GM19397 (cell line): ENCODE data around the gene CCDC69.
"Not testable (repeated sequence)": the region's sequence is repeated elsewhere in the genome, so short reads cannot be mapped to it uniquely, and the experiment has no call there.

Experiments
- ATAC-seq: cut with Tn5 transposase; IDR thresholded peaks from one replicate; pipeline ENCODE4 v1.9.1; 2021; ENCODE audit warnings: mild to moderate bottlenecking, moderate library complexity; ENCODE audit not compliant: unreplicated experiment

The CCDC69 gene

DNA sequence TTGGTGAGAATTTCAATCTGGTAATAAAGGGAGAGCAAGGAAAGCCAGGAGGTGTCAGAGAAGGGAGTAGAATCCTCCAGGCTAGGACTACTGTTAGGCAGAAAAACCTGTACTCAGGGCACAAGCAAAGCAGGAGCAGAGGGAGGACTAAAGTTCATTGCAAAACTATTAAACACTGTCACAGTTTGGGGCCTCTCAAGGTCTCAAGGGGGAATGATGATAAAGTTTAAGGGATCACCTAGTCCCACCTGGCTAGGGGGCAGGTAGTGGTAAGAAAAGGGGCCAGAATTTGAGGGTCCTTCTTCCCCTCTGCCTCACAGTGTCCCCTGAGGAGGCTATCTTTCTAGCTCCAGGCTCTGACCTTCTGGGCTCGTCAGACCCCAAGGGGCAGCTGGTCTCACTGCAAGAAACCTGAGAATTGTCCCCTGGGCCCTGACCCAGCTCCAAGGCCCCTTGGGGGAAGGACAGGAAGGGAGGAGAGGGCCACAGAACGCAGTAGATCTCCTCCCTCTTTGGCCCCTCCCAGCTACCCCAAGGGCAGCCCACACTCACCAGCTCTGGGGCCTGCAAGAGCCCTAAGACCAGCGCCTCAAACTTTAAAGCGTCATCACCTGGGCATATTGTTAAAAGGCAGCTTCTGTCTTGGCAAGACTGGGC lies 974 bp downstream of the CCDC69 start:
- peak; percentile 66 for ATAC-seq

DNA sequence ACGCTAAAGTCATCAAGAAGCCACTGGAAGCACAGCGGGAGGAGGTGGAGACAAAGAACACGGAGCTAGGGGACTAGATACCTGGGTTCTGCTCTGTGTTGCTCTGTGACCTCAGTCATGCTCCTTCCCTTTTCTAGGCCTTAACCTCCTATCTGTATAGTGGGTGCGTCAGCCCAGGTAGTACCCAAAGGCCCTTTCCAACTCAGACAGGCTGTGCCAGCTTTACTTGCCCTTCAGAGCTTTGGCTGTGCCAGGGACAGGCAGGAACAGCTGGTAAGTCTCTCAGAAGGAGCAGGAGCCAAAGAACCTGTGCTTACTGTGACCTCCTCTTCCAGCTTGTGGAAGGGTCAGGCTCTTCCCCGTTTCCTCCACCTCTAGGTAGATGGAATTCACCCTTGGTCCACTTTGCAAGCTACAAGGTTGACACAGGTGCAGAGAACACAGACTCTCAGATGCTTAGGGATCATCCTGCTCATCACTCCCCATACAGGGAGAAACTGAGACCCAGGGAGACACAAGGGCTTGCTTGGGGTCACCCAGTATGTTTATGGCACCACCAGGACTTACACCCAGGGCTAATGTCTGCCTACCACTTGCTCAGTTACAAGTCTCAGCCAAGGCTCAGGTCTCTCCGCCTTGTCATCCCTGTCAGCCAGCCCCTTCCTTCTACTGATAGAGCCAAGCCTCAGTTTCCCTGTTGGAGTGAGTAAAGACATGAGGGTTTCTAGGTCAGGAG lies 1.7 kb downstream of the CCDC69 start:
- no peak for ATAC-seq

DNA sequence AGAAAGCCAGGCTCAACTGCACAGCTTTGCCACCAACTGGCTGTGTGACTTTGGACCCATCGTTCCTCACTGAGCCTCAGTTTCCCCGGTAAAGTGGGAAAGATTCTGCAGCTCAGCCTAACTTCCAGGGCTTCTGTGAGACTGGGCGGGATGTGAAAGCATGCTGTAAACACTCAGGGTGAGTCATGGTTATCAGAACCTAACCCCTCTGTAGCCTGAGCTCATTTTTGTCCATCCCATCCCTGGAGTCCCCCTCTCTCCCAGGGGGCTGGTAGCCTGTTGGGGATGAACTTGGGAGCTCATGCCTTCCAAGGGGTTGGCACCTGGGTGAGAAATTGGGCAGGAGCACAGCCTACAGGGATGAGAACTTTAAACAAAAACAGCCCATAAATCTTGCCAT lies 2.3 kb downstream of the CCDC69 start:
- ATAC-seq = no peak

DNA sequence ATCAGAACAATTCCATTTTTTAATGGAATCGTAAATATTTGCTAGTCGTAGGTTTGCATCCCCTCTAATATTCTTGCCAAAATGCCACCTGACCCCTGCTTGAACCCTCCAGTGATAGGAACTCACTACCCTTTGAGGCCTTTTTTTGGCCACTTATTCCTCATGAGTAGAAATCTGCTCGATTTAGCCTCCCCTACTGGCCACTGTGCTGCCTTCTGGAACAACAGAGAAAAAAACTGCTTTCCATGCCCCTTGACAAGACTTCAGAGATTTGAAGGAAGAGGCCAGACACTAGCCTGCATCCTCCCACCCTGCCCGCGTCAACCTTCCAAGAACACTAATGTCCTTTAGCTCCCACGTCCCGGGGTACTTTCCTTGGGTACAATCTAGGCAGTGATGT lies 4.1 kb downstream of the CCDC69 start:
- ATAC-seq = no peak

DNA sequence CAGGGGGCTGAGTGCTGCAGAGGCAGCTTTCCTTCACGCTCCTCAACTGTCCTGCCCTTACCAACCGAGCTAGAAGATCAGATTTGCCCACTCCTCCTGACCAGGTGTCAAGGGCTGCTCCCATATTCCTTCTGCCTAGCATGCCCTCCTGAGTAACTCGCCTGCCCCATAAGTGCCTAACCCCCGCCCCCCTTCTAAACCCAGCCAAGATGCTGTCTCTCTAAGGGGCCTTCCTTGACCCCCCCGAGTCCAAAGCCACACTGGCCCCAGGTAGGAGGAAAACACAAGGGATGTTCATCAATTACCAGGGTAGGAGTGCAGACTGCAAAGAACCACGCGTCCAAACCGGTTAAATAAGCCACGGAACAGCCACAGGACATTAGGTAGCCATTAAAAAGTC lies 4.8 kb downstream of the CCDC69 start:
- no peak for ATAC-seq

DNA sequence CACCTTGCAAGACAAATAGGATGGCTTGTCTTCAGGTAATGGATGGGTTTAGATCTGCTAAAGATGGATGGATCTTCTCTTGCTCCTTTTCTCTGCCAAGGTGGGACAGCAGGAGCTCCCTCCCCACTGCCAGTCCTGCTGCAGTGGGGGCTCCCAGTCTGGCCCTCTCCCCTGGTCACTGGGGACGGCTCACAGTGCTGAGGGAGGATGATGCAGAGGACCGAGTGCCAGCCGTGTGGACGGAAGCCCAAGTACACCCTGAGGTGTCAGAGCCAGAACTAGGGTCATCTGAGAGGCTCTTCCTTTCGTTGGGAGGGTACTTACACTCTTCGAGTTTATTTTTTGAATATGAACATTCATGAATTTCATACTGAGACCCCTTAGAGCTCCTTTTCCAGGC lies 5.7 kb downstream of the CCDC69 start:
- no peak for ATAC-seq

DNA sequence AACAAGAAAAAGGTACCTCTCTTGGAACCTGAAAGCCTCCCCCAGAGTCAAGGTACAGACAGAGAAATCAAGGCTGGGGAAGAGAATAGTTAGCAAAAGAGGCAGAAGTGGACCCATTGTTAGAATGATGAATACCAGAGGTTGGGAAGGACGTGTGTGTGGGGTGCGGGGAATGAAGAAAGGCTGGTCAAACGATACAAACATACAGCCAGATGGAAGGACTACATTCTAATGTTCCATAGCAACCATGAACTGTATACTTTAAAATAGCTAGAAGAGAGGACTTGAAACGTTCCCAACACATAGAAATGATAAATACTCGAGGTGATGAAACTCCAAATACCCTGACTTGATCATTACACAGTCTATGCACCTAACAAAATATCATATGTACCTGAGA lies 7.1 kb downstream of the CCDC69 start:
- ATAC-seq = no peak

DNA sequence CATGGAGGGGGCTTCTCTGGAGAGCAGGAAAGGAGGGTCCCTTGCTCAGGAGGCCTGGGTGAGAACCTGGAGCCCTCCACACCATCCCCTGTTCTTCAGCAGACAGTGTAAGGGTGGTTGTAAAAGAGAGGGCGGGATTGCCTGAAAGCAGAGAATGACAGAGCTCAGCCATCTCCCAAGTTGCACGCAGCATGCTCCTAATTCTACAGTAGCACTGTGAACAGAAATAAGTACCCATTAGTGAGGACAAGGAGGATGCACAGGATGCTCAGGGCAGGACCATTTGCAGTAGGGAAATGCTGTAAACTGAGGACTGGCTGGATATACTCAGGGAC lies 8.4 kb downstream of the CCDC69 start:
- ATAC-seq = no peak

DNA sequence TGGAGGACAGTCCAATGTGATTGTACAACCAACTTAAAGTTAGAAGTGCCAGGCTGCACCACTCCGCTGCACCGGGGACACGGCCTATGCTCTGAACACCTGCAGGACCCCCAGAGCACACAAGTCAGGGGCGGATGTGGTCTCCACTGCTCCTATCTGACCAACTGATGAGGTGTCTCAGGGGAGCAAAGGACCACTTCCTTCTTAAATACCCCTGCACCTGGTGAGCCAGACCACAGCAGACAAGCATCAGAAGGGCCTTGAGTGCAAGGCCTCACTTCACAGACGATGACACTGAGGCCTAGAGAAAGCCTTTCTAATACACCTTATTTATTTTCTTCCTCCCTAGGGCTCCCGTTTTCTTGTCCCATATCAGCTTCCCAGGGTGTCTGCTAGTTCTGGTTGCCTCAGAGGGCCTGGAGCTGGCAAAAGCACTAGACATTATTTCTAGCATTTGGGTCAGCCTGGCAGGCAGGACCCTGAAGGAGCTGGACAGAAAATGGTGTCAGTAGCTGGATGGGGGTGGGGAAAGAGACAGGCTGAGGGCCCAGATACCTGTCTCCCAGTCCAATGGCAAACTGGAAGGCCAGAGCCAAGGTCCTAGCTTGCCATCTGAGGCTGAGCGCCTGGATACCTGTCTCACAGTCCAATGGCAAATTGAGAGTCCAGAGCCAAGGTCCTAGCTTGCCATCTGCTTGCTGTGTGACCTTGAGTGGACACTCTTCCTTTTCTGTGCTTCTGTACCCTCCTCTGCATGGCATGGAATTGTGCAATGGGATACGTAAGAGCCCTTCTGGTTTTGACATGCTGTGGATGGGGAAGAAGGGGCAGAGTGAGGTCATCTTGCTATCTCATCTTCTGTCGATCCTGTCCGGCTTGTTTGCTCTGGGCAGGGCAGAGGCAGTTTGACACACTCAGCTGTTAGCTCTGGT lies 9.0 kb downstream of the CCDC69 start:
- peak; percentile 62 for ATAC-seq

DNA sequence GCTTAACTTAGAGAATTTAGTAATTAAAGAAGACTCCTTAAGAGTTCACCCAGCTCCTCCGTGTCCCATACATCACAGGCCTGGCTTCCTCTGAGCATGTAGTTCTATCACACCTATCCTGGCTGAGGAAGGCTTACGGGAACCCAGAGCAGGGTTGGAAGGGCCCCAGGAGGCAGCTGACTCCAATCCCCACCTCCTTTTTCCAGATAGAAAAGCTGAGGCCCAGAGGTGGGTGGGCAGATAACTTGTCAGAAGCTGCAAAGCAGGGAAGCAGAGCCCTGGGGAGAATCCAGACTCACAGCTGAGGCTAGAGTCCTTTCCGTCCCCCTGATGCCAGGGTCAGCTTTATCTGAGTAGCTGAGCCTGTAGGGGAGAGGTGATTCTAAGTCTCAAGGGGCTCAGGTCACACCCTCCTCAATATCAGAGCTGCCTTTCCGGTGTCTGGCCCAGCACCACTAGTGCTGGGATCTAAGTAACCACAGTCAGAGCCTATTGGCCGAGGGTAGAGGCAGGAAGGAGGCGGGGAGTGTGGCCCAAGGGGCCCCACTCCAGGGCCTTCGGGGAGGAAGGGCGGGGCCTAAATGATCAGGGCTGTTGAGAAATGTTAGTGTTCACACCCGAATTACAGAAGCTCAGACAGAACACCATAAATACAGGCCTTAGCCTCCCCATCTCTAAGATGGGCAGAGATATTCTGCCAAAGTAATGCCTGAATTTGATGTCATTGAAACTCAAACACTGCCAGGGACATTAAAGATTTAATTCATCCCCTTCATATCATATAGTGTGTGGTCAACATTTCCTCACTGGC lies 9.9 kb downstream of the CCDC69 start:
- peak; percentile 78 for ATAC-seq

DNA sequence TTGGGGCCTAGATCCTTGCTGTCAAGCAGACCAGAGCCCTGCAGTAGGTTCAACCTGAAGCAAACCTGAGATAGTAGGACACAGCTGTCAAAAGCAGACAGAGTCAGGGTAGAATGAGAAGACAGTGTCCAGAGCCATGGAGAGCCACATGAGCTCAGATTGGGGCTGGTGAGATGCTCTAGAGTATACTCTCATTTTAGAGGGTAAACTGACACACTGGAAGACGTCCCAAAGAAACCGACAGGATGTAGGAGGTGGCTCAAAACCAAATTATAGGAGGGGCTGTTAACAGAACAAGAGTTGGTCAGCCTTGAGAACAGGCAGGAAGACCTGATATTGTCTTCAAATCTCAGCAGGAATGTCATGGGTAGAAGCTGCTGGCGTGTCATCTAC lies 11.5 kb downstream of the CCDC69 start:
- no peak for ATAC-seq

DNA sequence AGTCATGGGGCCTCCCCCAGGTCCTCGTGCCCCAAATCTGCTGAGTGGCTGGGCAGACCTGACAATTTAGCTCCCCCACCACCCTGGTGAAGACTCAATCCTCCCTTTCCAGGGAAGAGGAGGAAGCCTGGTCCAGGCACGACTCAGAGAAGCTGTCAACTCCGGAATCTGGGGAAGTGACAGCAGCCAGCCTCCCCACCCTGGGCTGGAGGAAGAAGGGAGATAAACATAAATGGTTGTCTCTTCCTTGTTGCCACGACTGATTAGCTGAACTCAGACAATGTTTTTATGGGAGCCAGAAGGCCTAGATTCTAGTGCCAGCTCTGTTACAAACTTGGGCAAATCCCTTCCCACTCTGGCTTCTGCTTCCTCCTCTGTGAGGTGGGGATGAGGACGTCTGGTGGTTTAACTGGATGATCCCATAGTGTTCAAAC lies 15.4 kb downstream of the CCDC69 start:
- ATAC-seq = no peak

DNA sequence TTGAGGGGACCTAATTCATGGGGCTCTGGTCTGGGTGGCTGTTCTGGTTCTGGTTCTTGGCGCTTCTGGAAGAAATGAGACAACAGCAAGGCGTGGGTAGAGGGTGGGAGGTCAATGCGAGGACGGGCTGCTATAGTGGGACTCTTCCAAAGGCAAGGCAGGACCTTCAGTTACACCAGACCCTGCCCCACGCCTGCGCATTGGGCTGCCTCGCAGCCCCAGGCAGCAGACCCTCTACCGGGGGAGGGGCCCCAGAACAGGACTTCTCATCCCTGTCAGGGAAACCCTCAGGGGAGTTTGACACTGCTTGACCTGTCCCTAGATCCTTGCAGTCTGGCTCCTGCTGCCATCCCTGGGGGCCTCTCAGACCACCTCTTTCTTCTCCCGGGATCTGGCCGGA lies 18.5 kb downstream of the CCDC69 start:
- ATAC-seq = no peak

DNA sequence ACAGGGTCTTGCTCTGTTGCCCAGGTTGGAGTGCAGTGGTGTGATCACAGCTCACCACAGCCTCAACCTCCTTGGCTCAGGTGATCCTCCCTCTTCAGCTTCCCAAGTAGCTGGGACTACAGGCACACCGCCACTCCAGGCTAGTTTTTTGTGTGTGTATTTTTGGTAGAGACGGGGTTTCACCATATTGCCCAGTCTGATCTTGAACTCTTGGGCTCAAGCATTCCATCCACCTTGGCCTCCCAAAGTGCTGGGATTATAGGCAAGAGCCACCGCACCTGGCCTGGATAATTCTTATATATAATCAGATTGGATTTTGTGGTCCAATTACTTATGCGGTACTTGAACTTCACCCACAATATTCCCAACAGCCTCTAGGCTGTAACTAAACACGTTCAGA lies 19.8 kb downstream of the CCDC69 start:
- no peak for ATAC-seq

DNA sequence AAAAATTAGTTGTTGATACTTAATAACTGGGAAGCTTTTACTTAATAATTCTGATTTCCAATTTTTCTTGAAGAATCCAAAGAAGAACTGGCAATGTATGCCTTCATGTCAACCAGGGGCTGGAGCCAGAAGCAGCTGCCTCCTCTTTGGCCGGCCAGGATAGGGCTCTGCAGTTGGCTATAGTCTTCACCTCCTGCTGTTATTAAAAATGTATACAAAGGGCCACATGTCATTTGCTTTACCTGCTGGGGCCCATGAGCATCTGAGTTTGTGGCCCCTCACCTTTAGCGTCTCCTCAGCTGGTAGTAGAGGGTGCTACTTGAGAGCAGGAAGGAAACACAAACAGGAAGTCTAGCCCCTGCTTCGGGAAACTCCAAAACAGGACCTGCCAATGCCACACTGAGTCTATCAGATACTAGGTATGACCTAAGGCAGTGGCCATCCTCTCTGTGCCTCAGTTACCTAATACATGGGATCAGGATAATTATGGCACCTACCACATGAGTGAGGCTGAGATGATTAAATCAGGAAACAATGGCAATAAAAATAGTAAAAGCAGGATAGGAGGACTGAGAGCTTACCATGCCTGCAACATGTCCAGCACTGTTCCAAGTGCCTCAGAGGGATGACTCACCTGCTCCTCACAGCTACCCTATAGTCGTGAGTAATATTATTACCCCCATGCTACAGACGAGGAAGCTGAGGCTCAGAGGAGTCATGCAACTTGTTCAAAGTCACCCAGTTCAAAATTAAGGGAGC lies 21.3 kb downstream of the CCDC69 start:
- no peak for ATAC-seq

DNA sequence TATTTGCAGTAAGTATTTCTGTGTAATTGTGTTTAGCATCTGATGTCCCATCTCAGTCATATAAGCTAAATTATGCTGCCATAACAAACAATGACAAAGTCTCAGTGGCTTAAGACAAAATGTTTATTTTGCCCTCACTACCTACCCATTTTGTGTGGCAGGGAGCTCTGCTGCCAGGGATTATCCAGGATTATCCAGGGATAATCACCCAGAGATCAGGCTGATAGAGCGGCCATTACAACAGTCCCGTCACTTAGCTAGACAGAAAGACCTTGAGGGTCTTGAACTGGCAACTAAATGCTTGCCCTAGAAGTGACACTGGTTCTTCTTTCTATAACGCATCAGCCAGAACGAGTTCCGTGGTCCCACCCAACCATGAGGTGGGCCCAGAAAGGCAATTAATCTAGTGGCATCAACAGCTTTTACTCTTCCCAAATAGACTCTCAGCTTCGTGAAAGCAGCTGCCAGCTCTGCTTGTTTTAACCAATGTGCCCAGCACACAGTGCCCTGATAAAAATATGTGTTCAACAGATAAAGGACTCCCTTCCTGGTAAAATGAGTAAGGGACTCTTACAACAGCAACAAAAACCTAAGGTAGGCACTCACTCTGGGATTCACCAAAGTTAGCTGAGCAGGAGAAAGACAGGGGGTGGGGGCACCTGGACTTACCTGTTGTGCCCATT lies 22.8 kb downstream of the CCDC69 start:
- no peak for ATAC-seq

DNA sequence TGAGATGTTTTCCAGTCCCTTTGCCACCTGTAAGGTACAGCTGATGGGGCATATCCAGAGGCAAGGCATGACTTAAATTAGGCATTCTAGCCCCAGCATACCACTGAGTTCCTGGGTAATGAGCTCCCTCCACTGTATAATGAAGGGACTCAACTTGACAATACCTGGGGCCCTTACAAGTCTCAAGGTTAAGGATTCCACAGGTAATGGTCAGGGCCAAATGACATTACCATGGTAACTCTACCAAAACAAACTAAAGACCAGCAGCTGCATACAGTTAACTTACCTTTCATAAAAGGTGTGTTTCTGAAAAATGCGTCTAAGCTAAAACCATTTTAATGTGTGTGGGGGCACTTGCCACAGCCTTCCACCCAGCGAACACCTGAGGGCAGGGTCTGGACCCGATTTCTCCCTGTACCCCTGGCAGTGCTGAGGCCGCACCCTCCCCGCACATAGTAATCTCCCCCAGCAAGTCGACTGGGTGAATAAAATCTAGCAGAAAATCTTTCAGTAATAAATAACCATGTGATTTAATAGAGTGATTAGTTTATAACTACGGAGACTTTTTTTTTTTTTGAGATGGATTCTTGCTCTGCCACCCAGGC lies 24.2 kb downstream of the CCDC69 start:
- no peak for ATAC-seq

DNA sequence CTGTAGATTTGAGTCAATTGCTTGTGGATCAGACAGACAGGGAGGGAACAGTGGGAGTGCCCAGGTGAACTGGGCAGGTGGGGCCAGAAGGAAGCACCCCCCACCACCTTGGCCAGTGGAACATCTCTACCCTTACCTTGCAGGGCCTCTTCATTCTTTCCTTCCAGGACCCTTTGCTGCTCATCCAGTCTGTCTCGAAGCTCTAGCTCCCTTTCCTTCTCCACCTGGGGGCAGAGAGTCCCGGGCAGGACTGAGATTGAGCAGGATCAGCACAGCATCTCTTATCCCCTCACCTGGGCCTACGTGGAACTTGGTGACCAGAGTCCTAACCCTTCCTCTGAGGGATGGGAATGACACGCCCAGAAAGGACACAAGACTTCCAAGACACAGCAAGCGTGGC lies 25.0 kb downstream of the CCDC69 start:
- ATAC-seq = no peak

DNA sequence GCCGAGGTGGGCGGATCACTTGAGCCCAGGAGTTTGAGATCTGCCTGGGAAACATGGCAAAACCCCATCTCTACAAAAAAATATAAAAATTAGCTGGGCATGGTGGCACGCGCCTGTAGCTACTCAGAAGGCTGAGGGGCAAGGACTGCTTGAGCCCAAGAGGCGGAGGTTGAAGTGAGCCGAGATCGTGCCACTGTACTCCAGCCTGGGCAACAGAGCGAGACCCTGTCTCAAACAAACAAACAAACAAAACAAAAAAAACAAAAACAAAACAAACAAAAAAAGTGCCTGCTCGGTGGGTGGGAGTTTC lies 26.6 kb downstream of the CCDC69 start:
- ATAC-seq = not testable (repeated sequence)
